Left forelimb (tissue), 1 donor: Measurements from ENCODE around the gene HAUS5.
A peak's percentile ranks its signal among the peaks of the same experiment; 100 is the strongest.
"Not testable (repeated sequence)": the region's sequence is repeated elsewhere in the genome, so short reads cannot be mapped to it uniquely, and the experiment has no call there.

ENCODE experiments used
- DNase-seq: peaks from one replicate; pipeline ENCODE4 v3.0.0-alpha.2; 2018; ENCODE audit warnings: low spot score

HAUS5 gene

DNA sequence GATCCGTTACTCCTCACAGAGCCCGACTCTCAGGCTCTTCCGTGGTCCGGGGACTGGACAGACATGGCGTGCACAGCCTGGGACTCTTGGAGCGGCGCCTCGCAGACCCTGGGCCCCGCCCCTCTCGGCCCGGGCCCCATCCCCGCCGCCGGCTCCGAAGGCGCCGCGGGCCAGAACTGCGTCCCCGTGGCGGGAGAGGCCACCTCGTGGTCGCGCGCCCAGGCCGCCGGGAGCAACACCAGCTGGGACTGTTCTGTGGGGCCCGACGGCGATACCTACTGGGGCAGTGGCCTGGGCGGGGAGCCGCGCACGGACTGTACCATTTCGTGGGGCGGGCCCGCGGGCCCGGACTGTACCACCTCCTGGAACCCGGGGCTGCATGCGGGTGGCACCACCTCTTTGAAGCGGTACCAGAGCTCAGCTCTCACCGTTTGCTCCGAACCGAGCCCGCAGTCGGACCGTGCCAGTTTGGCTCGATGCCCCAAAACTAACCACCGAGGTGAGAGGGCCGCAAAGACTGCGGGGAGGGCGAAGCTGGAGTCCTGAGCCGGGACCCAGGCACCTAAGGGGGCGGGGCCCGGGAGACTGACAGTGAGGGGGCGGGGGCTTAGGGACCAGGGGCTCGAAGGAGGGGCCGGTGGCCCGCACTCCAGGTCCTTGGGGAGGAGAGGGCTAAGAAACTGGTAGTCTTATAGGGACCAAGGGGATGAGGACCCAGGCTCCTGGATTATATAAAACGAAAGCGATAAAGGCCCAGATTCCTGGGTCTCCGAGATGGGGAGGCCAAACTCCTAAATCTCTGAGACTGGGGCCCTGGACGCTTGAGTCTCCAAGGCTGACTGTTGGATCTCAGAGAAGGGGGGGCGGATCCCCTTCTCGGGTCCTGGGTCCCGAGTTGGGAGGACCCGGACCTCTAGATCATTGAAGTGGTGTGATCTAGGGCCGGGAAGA is 31.0 kb downstream of the HAUS5 start:
- peak; percentile 91 for DNase-seq

DNA sequence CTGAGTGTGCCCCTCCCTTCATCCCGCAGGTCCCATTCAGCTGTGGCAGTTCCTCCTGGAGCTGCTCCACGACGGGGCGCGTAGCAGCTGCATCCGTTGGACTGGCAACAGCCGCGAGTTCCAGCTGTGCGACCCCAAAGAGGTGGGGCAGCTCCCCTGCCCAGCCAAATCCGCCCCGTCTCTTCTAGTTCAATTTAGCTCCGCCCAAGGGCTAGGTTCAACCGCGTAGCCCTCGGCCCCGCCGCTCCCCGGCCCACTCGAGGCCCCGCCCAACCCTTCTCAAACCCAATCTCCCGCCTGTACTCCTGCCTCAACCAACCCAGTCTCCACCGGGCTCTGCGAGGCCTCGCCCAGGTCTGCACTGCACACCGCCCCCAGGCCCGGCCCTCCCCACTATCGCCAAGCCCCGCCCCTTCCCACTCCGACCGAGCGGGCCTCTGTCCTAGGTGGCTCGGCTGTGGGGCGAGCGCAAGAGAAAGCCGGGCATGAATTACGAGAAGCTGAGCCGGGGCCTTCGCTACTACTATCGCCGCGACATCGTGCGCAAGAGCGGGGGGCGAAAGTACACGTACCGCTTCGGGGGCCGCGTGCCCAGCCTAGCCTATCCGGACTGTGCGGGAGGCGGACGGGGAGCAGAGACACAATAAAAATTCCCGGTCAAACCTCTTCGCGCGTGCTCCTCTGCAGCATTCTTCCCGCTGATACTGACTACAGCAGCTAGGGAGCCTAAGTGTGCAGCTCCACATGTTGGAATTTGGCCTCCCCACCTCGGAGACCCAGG is 31.9 kb downstream of the HAUS5 start:
- DNase-seq, result peak; percentile 96

DNA sequence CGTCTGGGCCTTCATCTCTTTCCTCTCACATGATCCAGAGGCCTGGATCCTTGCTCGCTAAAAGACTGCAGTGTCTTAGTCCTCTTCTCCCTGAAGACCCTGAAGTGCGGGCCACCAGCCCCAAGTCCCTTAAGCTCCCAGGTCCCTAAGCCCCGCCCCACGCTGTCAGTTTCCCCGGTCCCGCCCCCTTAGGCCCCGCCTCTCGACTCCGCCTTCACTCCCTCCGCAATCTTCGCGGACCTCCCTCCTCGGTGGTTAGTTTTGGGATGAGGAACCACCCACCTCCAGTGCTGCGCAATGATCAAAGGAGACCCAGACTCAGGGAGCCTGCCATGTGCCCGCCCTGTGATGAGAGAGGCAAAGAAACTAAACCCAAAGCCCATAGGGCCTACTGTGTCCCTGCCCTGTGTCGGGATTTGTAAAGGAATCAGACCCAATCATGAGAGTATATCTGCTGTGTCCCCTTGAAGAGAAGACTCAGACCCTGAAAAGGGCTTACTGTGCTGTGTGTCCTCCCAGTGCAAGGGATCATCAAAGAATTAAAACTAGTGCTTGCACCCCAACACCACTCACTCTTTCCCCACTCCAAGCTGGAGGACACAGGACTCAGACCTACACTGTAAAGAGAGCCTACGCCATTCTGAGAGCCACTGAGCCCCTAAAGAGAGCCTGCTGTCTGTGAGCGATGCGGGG is 32.6 kb downstream of the HAUS5 start:
- peak; percentile 82 for DNase-seq

- DNase-seq, result no peak
Observed at GRCh38 chr19:35645680-35646511, 33.4 kb downstream of the HAUS5 start.

- peak; percentile 89 for DNase-seq
Observed at GRCh38 chr19:35648017-35648961, 35.8 kb downstream of the HAUS5 start, which contains the start of gene COX6B1. TSS of gene COX6B1 (plus strand) at chr19:35648323. CDS start at chr19:35651244, 2,921 bp downstream.

- DNase-seq, result no peak
Observed at GRCh38 chr19:35650581-35650980, 38.0 kb downstream of the HAUS5 start.

- not testable (repeated sequence) for DNase-seq
Observed at GRCh38 chr19:35654828-35655227, 42.3 kb downstream of the HAUS5 start.

DNA sequence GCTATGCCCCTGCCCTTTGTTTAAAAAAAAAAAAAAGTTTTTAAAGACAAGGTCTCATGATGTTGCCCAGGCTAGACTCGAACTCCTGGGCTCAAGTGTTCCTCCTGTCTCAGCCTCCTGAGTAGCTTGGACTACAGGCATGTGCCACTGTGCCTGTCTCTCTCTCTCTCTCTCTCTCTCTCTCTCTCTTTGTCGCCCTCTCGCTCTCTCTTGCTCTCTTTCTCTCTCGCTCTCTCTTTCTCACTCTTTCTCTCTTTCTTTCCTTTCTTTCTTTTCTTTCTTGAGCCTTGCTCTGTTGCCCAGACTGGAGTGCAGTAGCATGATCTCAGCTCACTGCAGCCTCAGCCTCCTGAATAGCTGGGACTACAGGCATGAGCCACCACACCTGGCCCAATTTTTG is 43.1 kb downstream of the HAUS5 start:
- no peak for DNase-seq

DNA sequence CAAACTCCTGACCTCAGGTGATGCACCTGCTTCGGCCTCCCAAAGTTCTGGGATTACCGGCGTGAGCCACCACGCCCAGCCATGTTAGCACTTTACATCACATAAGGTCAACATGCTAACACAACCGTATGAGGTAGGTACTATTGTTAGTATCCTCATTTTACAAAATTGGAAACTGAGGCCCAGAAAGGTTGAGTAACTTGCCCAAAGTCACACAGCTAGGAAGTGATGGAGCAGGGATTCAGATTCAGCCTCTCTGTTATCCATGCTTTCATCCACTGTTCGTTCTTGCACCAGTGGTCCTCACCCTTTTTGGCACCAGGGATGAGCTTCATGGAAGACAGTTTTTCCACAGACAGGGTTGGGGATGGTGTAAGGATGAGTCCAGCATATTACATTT is 44.2 kb downstream of the HAUS5 start:
- DNase-seq, result no peak

DNA sequence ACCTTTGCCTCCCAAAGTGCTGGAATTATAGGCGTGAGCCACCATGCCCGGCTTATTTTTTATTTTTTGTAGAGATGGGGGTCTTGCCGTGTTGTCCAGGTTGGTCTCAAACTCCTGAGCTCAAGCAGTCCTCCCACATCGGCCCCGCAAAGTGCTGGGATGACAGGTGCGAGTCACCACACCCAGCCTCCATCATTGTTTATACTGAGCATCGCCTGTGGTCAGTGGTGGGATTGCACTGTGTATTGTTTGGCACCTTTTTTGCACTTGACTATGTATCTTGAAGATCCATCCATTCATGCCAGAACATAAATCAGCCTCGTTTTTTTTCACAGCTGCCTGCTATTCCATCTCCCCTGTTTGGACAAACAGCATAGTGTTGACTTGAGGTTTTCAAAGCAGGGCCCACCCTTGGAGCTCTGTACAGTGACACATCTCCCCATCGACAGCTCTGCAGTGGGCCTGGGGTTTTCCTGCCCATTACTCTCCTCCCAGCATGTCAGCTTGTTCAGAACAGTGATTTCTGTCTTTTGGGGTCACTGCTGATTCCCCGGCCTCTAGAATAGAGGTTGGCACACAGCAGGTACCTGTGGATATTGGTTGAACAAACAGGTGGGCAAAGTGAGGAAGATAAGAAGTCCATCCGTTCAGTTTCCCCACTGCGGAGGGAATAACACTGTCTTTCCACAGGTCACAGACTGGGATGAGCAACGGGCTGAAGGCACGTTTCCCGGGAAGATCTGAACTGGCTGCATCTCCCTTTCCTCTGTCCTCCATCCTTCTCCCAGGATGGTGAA is 45.6 kb downstream of the HAUS5 start:
- DNase-seq, result no peak

GRCh38 chr19:35661995-35662340 is 49.4 kb downstream of the HAUS5 start:
- DNase-seq, result no peak

- DNase-seq, result no peak
Observed at GRCh38 chr19:35663981-35664380, 51.4 kb downstream of the HAUS5 start.

GRCh38 chr19:35665157-35665556 is 52.6 kb downstream of the HAUS5 start:
- DNase-seq, result no peak

- DNase-seq, result no peak
Observed at GRCh38 chr19:35665604-35666003, 53.1 kb downstream of the HAUS5 start.

- DNase-seq, result no peak
Observed at GRCh38 chr19:35666251-35666913, 53.8 kb downstream of the HAUS5 start, which contains the start of gene UPK1A. TSS of gene UPK1A (plus strand) at chr19:35666517. CDS start at chr19:35666813, 296 bp downstream.

- DNase-seq, result no peak
Observed at GRCh38 chr19:35669566-35669965, 57.0 kb downstream of the HAUS5 start.

GRCh38 chr19:35669974-35670373 is 57.4 kb downstream of the HAUS5 start:
- DNase-seq, result no peak

DNA sequence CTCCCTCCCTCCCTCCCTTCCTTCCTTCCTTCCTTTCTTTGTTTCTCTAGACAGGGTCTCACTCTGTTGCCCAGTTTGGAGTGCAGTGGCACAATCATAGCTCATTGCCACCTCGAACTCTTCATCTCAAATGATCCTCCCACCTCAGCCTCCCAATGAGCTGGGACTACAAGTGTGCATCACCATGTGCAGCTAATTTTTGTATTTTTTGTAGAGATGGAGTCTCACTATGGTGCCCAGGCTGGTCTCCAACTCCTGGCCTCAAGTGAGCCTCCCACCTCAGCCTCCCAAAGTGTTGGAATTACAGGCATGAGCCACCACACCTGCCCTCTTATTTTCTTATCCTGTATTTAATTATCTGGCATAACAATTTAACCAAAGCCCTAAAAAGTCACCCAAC is 58.2 kb downstream of the HAUS5 start:
- no peak for DNase-seq

- no peak for DNase-seq
Observed at GRCh38 chr19:35671818-35672217, 59.3 kb downstream of the HAUS5 start.
